ENCODE measurements around the gene CCDC50.

- no peak for TF ChIP-seq CTCF (conservative IDR thresholded peaks at IDR 0.05; ENCODE audit: low read depth, low read length)
- TF ChIP-seq EZH2phosphoT487 (IDR thresholded peaks at IDR 0.05; ENCODE audit: borderline replicate concordance, low read length): no peak
- TF ChIP-seq EZH2 (IDR thresholded peaks at IDR 0.05; ENCODE audit: low read length, unreplicated experiment): no peak
Observed at GRCh38 chr3:191350396-191351090, 21.3 kb downstream of the CCDC50 start.
